H1 (cell line): ENCODE measurements around the gene CEBPG. TPM values are rescaled to one million over a fixed set of nuclear protein-coding genes. Genes with fewer than 3 reads are reported as not detected.

Source experiments
- CTCF ChIA-PET: fragments of 300-600 bp; sonication (Branson Sonifier 250); formaldehyde crosslinking; loops from one replicate; lab custom pipeline; 2021; ENCODE audit not compliant: partially characterized antibody; lab: Charles Lee
- POLR2A ChIA-PET: fragments of 300-600 bp; sonication (Branson Sonifier 250); formaldehyde crosslinking; loops from one replicate; lab custom pipeline; 2021; ENCODE audit warnings: inconsistent platforms; ENCODE audit not compliant: partially characterized antibody; lab: Charles Lee
- DNase-seq, 2 experiments: peaks; one replicate each; pipeline versions ENCODE4 v3.0.0 to v3.0.0-alpha.2; 2010 to 2022; ENCODE audit warnings: low spot score in 2 of 2, low read depth in 1 of 2, mixed read lengths in 1 of 2
- FAIRE-seq: peaks from 2 replicates; lab custom pipeline; 2011; peaks lifted over from hg19 to GRCh38; lab: Jason Lieb, UNC
- H2AFZ ChIP-seq: 2 replicates; pipeline ENCODE4 v1.8.1; 2012; ENCODE audit warnings: low read length, inconsistent platforms
- H2AK5ac ChIP-seq: 2 replicates; pipeline ENCODE4 v1.6.1; 2013; ENCODE audit warnings: low read depth, low read length
- H2BK120ac ChIP-seq: replicated peaks from 2 replicates; pipeline ENCODE3; 2013; ENCODE audit warnings: low read depth, low read length, inconsistent platforms
- H2BK12ac ChIP-seq: 2 replicates; pipeline ENCODE4 v1.6.1; 2013; ENCODE audit warnings: low read depth, low read length
- H2BK15ac ChIP-seq: 2 replicates; pipeline ENCODE4 v1.6.1; 2013; ENCODE audit warnings: low read length
- H2BK20ac ChIP-seq: 2 replicates; pipeline ENCODE4 v1.6.1; 2013; ENCODE audit warnings: low read length
- H2BK5ac ChIP-seq: 2 replicates; pipeline ENCODE4 v1.6.1; 2013; ENCODE audit warnings: low read depth, low read length
- H3K14ac ChIP-seq: 2 replicates; pipeline ENCODE4 v1.6.1; 2013; ENCODE audit warnings: inconsistent platforms; ENCODE audit not compliant: insufficient read length
- H3K18ac ChIP-seq: 2 replicates; pipeline ENCODE4 v1.6.1; 2013; ENCODE audit warnings: low read length; ENCODE audit errors: extremely low read depth
- H3K23ac ChIP-seq: 2 replicates; pipeline ENCODE4 v1.6.1; 2013; ENCODE audit warnings: inconsistent platforms; ENCODE audit not compliant: insufficient read length
- H3K23me2 ChIP-seq: 2 replicates; pipeline ENCODE4 v1.6.1; 2013; ENCODE audit warnings: low read depth, low read length
- H3K27ac ChIP-seq: 2 replicates; pipeline ENCODE4 v1.6.1; 2011; ENCODE audit warnings: low read depth, low read length, inconsistent platforms
- H3K27me3 ChIP-seq, 4 experiments: replicated peaks in 1 of 4; 1 replicate in 1 of 4; 2 replicates in 3 of 4; pipeline versions ENCODE4 v1.6.1 to v1.8.1; 2011 to 2013; ENCODE audit warnings: low read length in 3 of 4, mild to moderate bottlenecking in 3 of 4, inconsistent platforms in 2 of 4, mixed read lengths in 2 of 4, moderate library complexity in 1 of 4; ENCODE audit not compliant: control insufficient read depth in 3 of 4, insufficient read depth in 3 of 4; ENCODE audit errors: extremely low read depth in 1 of 4
- H3K36me3 ChIP-seq, 4 experiments: 2 replicates each; pipeline versions ENCODE4 v1.6.1 to v1.8.1; 2011 to 2013; ENCODE audit warnings: mild to moderate bottlenecking in 4 of 4, low read length in 3 of 4, moderate library complexity in 2 of 4, control low read depth in 1 of 4, inconsistent platforms in 1 of 4; ENCODE audit not compliant: insufficient read depth in 4 of 4, control insufficient read depth in 2 of 4
- H3K4ac ChIP-seq: replicated peaks from 2 replicates; pipeline ENCODE3; 2013; ENCODE audit warnings: low read length, low read depth, mixed read lengths, inconsistent platforms; ENCODE audit not compliant: insufficient read length
- H3K4me1 ChIP-seq, 4 experiments: replicated peaks in 1 of 4; 1 replicate in 1 of 4; 2 replicates in 3 of 4; pipeline versions ENCODE4 v1.6.1 to v1.8.1; 2011 to 2013; ENCODE audit warnings: low read length in 3 of 4, inconsistent platforms in 2 of 4, mixed read lengths in 1 of 4; ENCODE audit not compliant: insufficient read depth in 4 of 4, control insufficient read depth in 3 of 4
- H3K4me2 ChIP-seq, 2 experiments: 2 replicates each; pipeline versions ENCODE4 v1.6.1 to v1.8.1; 2011 to 2013; ENCODE audit warnings: low read depth in 2 of 2, low read length in 2 of 2, control low read depth in 1 of 2, inconsistent platforms in 1 of 2, mild to moderate bottlenecking in 1 of 2; ENCODE audit not compliant: insufficient read depth in 1 of 2
- H3K4me3 ChIP-seq, 4 experiments: fragments of 200-600, 300-600 bp in 1 of 4; sonication (generic), shearing (Covaris generic), sonication (Bioruptor Twin) in 1 of 4; 2 replicates each; pipeline versions ENCODE4 v1.5.1 to v1.8.1; 2011 to 2016; ENCODE audit warnings: low read length in 4 of 4, low read depth in 3 of 4, control low read depth in 2 of 4, inconsistent platforms in 2 of 4, mild to moderate bottlenecking in 2 of 4, mixed read lengths in 1 of 4, moderate library complexity in 1 of 4; ENCODE audit not compliant: insufficient read depth in 2 of 4; ENCODE audit errors: extremely low read depth in 1 of 4
- H3K56ac ChIP-seq: replicated peaks from 2 replicates; pipeline ENCODE3; 2013; ENCODE audit warnings: low read depth, mild to moderate bottlenecking, mixed read lengths, low read length, inconsistent platforms; ENCODE audit not compliant: insufficient read length
- H3K79me1 ChIP-seq: 2 replicates; pipeline ENCODE4 v1.6.1; 2013; ENCODE audit warnings: low read depth, low read length, control low read depth
- H3K79me2 ChIP-seq, 2 experiments: 2 replicates each; pipeline versions ENCODE4 v1.6.1 to v1.8.1; 2012 to 2013; ENCODE audit warnings: low read length in 2 of 2, mild to moderate bottlenecking in 2 of 2, inconsistent platforms in 1 of 2; ENCODE audit not compliant: insufficient read depth in 2 of 2, control insufficient read depth in 1 of 2
- H3K9ac ChIP-seq, 4 experiments: replicated peaks in 1 of 4; 1 replicate in 1 of 4; 2 replicates in 3 of 4; pipeline versions ENCODE4 v1.6.1 to v1.8.1; 2011 to 2013; ENCODE audit warnings: low read depth in 3 of 4, low read length in 3 of 4, control low read depth in 2 of 4, mild to moderate bottlenecking in 2 of 4, moderate library complexity in 2 of 4, inconsistent platforms in 1 of 4; ENCODE audit errors: extremely low read depth in 1 of 4
- H3K9me3 ChIP-seq, 2 experiments: 2 replicates each; pipeline versions ENCODE4 v1.6.1 to v1.8.1; 2012 to 2013; ENCODE audit warnings: mild to moderate bottlenecking in 2 of 2, moderate library complexity in 2 of 2, control low read depth in 1 of 2, inconsistent platforms in 1 of 2, low read depth in 1 of 2, low read length in 1 of 2, mixed read lengths in 1 of 2; ENCODE audit not compliant: insufficient read depth in 2 of 2
- H4K20me1 ChIP-seq, 2 experiments: replicated peaks in 1 of 2; 2 replicates each; pipeline versions ENCODE3 to v1.8.1; 2011 to 2013; ENCODE audit warnings: inconsistent platforms in 2 of 2, low read length in 2 of 2, mild to moderate bottlenecking in 1 of 2; ENCODE audit not compliant: insufficient read depth in 2 of 2, control insufficient read depth in 1 of 2
- H4K5ac ChIP-seq: 2 replicates; pipeline ENCODE4 v1.6.1; 2013; ENCODE audit warnings: low read length, low read depth, mixed read lengths, inconsistent platforms; ENCODE audit not compliant: insufficient read length
- H4K8ac ChIP-seq: 2 replicates; pipeline ENCODE4 v1.8.0; 2013; ENCODE audit warnings: mild to moderate bottlenecking, moderate library complexity, low read length, inconsistent platforms; ENCODE audit not compliant: insufficient read depth; ENCODE audit errors: extremely low read depth
- H4K91ac ChIP-seq: replicated peaks from 2 replicates; pipeline ENCODE3; 2013; ENCODE audit warnings: low read length, mixed read lengths, inconsistent platforms; ENCODE audit not compliant: insufficient read length
- ASH2L ChIP-seq: fragments of 200-600, 300-600 bp; sonication (generic); IDR thresholded peaks from one replicate; pipeline ENCODE4 v1.7.1; 2017; ENCODE audit warnings: low read length
- ATF3 ChIP-seq: IDR thresholded peaks from 2 replicates; pipeline ENCODE4 v1.6.1; 2011; ENCODE audit warnings: low read depth, mild to moderate bottlenecking, low read length; ENCODE audit not compliant: insufficient read depth
- BCL11A ChIP-seq, 2 experiments: IDR thresholded peaks; one replicate each; pipeline ENCODE4 v1.6.1; 2011; ENCODE audit warnings: low read depth in 2 of 2, low read length in 2 of 2, mild to moderate bottlenecking in 2 of 2
- CBX5 ChIP-seq: fragments of 300-800, 300-1000 bp; sonication (generic); IDR thresholded peaks from 2 replicates; pipeline ENCODE4 v1.7.1; 2016; ENCODE audit warnings: antibody characterized with exemption, low read length, low read depth
- EP300 ChIP-seq, 2 experiments: IDR thresholded peaks; 1 replicate in 1 of 2; 2 replicates in 1 of 2; pipeline ENCODE4 v1.6.1; 2011 to 2012; ENCODE audit warnings: low read depth in 2 of 2, low read length in 2 of 2, mild to moderate bottlenecking in 2 of 2, borderline replicate concordance in 1 of 2, inconsistent platforms in 1 of 2, moderate library complexity in 1 of 2
- HDAC2 ChIP-seq, 2 experiments: fragments of 300-600 bp in 1 of 2; sonication (generic) in 1 of 2; IDR thresholded peaks; 2 replicates each; pipeline ENCODE4 v1.6.1; 2011 to 2012; ENCODE audit warnings: low read depth in 2 of 2, low read length in 2 of 2, mild to moderate bottlenecking in 2 of 2, moderate library complexity in 2 of 2, borderline replicate concordance in 1 of 2, inconsistent platforms in 1 of 2
- JUND ChIP-seq: IDR thresholded peaks from 2 replicates; pipeline ENCODE4 v1.6.1; 2011; ENCODE audit warnings: mild to moderate bottlenecking, improper control_type of control experiment, low read length
- MAFK ChIP-seq: IDR thresholded peaks from 2 replicates; pipeline ENCODE4 v1.6.1; 2012; ENCODE audit warnings: low read depth, mild to moderate bottlenecking, improper control_type of control experiment, low read length
- SIN3A ChIP-seq, 2 experiments: IDR thresholded peaks in 1 of 2; conservative IDR thresholded peaks in 1 of 2; 2 replicates each; pipeline ENCODE4 v1.6.1; 2011 to 2012; ENCODE audit warnings: low read length in 2 of 2, improper control_type of control experiment in 1 of 2, low read depth in 1 of 2, mild to moderate bottlenecking in 1 of 2
- TBP ChIP-seq: IDR thresholded peaks from 2 replicates; pipeline ENCODE4 v1.6.1; 2011; ENCODE audit warnings: low read depth, low read length, improper control_type of control experiment
- TEAD4 ChIP-seq: IDR thresholded peaks from 2 replicates; pipeline ENCODE4 v1.6.1; 2012; ENCODE audit warnings: low read depth, low read length, inconsistent platforms, mixed read lengths
- USF2 ChIP-seq: IDR thresholded peaks from 2 replicates; pipeline ENCODE4 v1.6.1; 2011; ENCODE audit warnings: low read length, improper control_type of control experiment
- WGBS, 2 experiments: shearing (Covaris generic) in 1 of 2; methylation state at CpG; one replicate each; pipeline versions ENCODE4 v1.1.6 to v1.1.7; 2013 to 2015; ENCODE audit warnings: low lambda C conversion rate in 2 of 2, mixed read lengths in 2 of 2, inconsistent platforms in 1 of 2, low coverage in 1 of 2, missing lambda C conversion rate in 1 of 2; ENCODE audit not compliant: insufficient replicate concordance in 2 of 2, insufficient coverage in 1 of 2, insufficient read length in 1 of 2; ENCODE audit errors: extremely low coverage in 1 of 2, missing lambda C conversion rate in 1 of 2; 5-methylcytosine and 5-hydroxymethylcytosine counted together
- polyA plus RNA-seq, 7 experiments: library from polyadenylated mRNA; depleted of rRNA in 3 of 7; stranded (reverse) in 5 of 7; unstranded in 2 of 7; fragments of >200 nt in 5 of 7; fragments of 200-250 nt in 2 of 7; gene quantifications; 1 replicate in 5 of 7; 2 replicates in 1 of 7; 4 replicates in 1 of 7; pipeline versions ENCODE4 v1.2.1 to v1.2.3, GENCODE V29; 2011 to 2013; ENCODE audit warnings: missing spikeins in 2 of 7, mixed read lengths in 2 of 7
- total RNA-seq: library from RNA; stranded (reverse); fragmentation: NEBNext Ultra II Directional; extraction: Animal tissue kit (Norgen Biotek cat#: 25700); gene quantifications from 2 replicates; pipeline ENCODE4 v1.2.1, GENCODE V29; 2021

The CEBPG gene
- total and polyA plus RNA-seq, 2 of the 8 experiments (the other 6 are each of a cell fraction or from before 2014, with no cell fraction given) = 12.3 to 35.4 TPM

GRCh38 chr19:33403973-33404304 is 30.4 kb downstream of the CEBPG start:
- Histone ChIP-seq H4K5ac (no peak overlapping the region), H3K9ac (no peak overlapping the region), H3K36me3 (no peaks in the 10 kb centered on the region), H3K23me2 (no peaks in the 10 kb centered on the region), H3K23ac (no peak overlapping the region), H3K79me1 (no peaks in the 10 kb centered on the region), H3K27me3 (no peaks in the 10 kb centered on the region), H3K27ac (no peak overlapping the region), H2BK15ac (no peak overlapping the region), H2BK5ac (no peak overlapping the region), H3K18ac (no peak overlapping the region), H2BK20ac (no peak overlapping the region), H3K4me2 (no peak overlapping the region), H3K56ac (no peak overlapping the region), H3K4me1 (peaks cover 0 to 6% (median 5%) of the 10 kb centered on the region in 4 experiments; a peak in 5 of 7 replicates), H3K9me3 (no peaks in the 10 kb centered on the region), H3K4me3 (no peak overlapping the region), H3K4ac (no peak overlapping the region), H2BK120ac (no peak overlapping the region), H3K79me2 (no peaks in the 10 kb centered on the region), H2AK5ac (no peak overlapping the region), H2AFZ (no peak overlapping the region), H4K91ac (no peak overlapping the region), H4K8ac (no peak overlapping the region), H2BK12ac (no peak overlapping the region), H4K20me1 (peaks cover 2 to 3% of the 10 kb centered on the region in 2 experiments), H3K14ac (no peak overlapping the region)
- CTCF ChIA-PET = interaction anchor here (0.7 to 24.5 kb wide), 9 partner anchors 6 to 367 kb away, joined by 3 to 426 read pairs (median 4); no protein-coding TSS in a partner anchor
- WGBS, 2 experiments = 88% methylated on average over 6 of the region's 6 CpGs; no CpG with 5 or more reads in 1 of the 2 experiments
- POLR2A ChIA-PET = interaction anchor here (0.8 to 1.1 kb wide), 2 partner anchors 149 to 168 kb away, joined by 3 read pairs; no protein-coding TSS in a partner anchor
- no peak for FAIRE-seq
- DNase-seq = no peak
- no peak for TF ChIP-seq MAFK
- no peak for TF ChIP-seq TBP
- no peak for TF ChIP-seq CBX5
- TF ChIP-seq TEAD4 = no peak
- no peak for TF ChIP-seq SIN3A (conservative IDR thresholded peaks at IDR 0.05 in 1 of 2, IDR thresholded peaks at IDR 0.05 in 1 of 2; ENCODE audit: low read depth in 1 of 2, low read length in 2 of 2)
- no peak for TF ChIP-seq HDAC2 (IDR thresholded peaks at IDR 0.05; ENCODE audit: borderline replicate concordance in 1 of 2, low read depth in 2 of 2, low read length in 2 of 2)
- TF ChIP-seq ASH2L = no peak
- TF ChIP-seq JUND = no peak
- TF ChIP-seq EP300 (IDR thresholded peaks at IDR 0.05; ENCODE audit: borderline replicate concordance in 1 of 2, low read depth in 2 of 2, low read length in 2 of 2) = no peak
- no peak for TF ChIP-seq ATF3
- TF ChIP-seq BCL11A (IDR thresholded peaks at IDR 0.05; ENCODE audit: low read depth in 2 of 2, low read length in 2 of 2) = no peak
- TF ChIP-seq USF2 = no peak
